ENCODE results near the gene CBX8. TPM values are rescaled to one million over a fixed set of nuclear protein-coding genes. Genes with fewer than 3 reads are reported as not detected.

CBX8 gene
- total RNA-seq, 1 donor from 2014 or later = 6.1 TPM

GRCh38 chr17:79810130-79811010 lies 13.5 kb upstream of the CBX8 start:
- Mint-ChIP-seq H3K4me1 (ENCODE audit: low read depth) (peaks cover 27% of the 10 kb centered on the region), H3K27me3 (ENCODE audit: low read depth) (peaks cover 48% of the 10 kb centered on the region), H3K27ac (ENCODE audit: unreplicated experiment) (no peak overlapping the region), H3K4me3 (ENCODE audit: unreplicated experiment) (peak overlapping the region; percentile 53), H3K9me3 (ENCODE audit: low read depth) (no peaks in the 10 kb centered on the region), H3K36me3 (ENCODE audit: low read depth) (no peaks in the 10 kb centered on the region)
- TF ChIP-seq CTCF (IDR thresholded peaks at IDR 0.05) = no peak
- no peak for DNase-seq (ENCODE audit: low spot score)

- no peak overlapping the region for H3K27ac Mint-ChIP-seq (ENCODE audit: unreplicated experiment)
Observed at GRCh38 chr17:79809530-79810129, 12.8 kb upstream of the CBX8 start.

GRCh38 chr17:79808763-79809529 lies 12.1 kb upstream of the CBX8 start:
- peak overlapping the region; percentile 16 for H3K4me3 Mint-ChIP-seq (ENCODE audit: unreplicated experiment)
- peaks cover 24% of the 10 kb centered on the region for H3K4me1 Mint-ChIP-seq (ENCODE audit: low read depth)
- H3K27me3 Mint-ChIP-seq (ENCODE audit: low read depth) = peaks cover 55% of the 10 kb centered on the region
- H3K9me3 Mint-ChIP-seq (ENCODE audit: low read depth) = no peaks in the 10 kb centered on the region
- H3K27ac Mint-ChIP-seq (ENCODE audit: unreplicated experiment) = no peak overlapping the region
- no peaks in the 10 kb centered on the region for H3K36me3 Mint-ChIP-seq (ENCODE audit: low read depth)
- DNase-seq (ENCODE audit: low spot score) = no peak
- peak; percentile 74 for TF ChIP-seq CTCF (IDR thresholded peaks at IDR 0.05)

More at GRCh38 chr17:79809530-79810129, 12.8 kb upstream of the CBX8 start:
- Mint-ChIP-seq H3K4me1 (ENCODE audit: low read depth) (peaks cover 27% of the 10 kb centered on the region), H3K36me3 (ENCODE audit: low read depth) (no peaks in the 10 kb centered on the region), H3K4me3 (ENCODE audit: unreplicated experiment) (peak overlapping the region; percentile 57), H3K9me3 (ENCODE audit: low read depth) (no peaks in the 10 kb centered on the region), H3K27me3 (ENCODE audit: low read depth) (peaks cover 55% of the 10 kb centered on the region)
- no peak for DNase-seq (ENCODE audit: low spot score)
- TF ChIP-seq CTCF (IDR thresholded peaks at IDR 0.05) = no peak

GRCh38 chr17:79806863-79807720 lies 10.2 kb upstream of the CBX8 start:
- H3K36me3 Mint-ChIP-seq (ENCODE audit: low read depth) = no peaks in the 10 kb centered on the region
- no peak overlapping the region for H3K27ac Mint-ChIP-seq (ENCODE audit: unreplicated experiment)
- no peak for DNase-seq (ENCODE audit: low spot score)
- H3K9me3 Mint-ChIP-seq (ENCODE audit: low read depth) = no peaks in the 10 kb centered on the region
- TF ChIP-seq CTCF (IDR thresholded peaks at IDR 0.05) = no peak
- H3K27me3 Mint-ChIP-seq (ENCODE audit: low read depth) = peaks cover 60% of the 10 kb centered on the region
- peaks cover 18% of the 10 kb centered on the region for H3K4me1 Mint-ChIP-seq (ENCODE audit: low read depth)
- no peak overlapping the region for H3K4me3 Mint-ChIP-seq (ENCODE audit: unreplicated experiment)
